ENCODE data around the gene SCN4B. TPM values are rescaled to one million over a fixed set of nuclear protein-coding genes. Genes with fewer than 3 reads are reported as not detected.

Gene SCN4B
- total RNA-seq, 2 donors from 2014 or later, result 0.46 to 0.53 TPM

GRCh38 chr11:118154641-118155040 is 2.0 kb upstream of the SCN4B start:
- Mint-ChIP-seq H3K4me3 (no peak overlapping the region), H3K4me1 (ENCODE audit: low read depth) (peaks cover 19% of the 10 kb centered on the region), H3K27ac (no peak overlapping the region), H3K36me3 (ENCODE audit: insufficient read depth in 2 of 2) (peaks cover 0 to 2% of the 10 kb centered on the region in 2 donors), H3K27me3 (ENCODE audit: low read depth) (peaks cover 78% of the 10 kb centered on the region), H3K9me3 (no peaks in the 10 kb centered on the region)
- DNase-seq (no peak), ATAC-seq (replicated peaks in 1 of 2) (no peak)

GRCh38 chr11:118153976-118154375 is 1.4 kb upstream of the SCN4B start:
- H3K27me3 Mint-ChIP-seq (ENCODE audit: low read depth), result peaks cover 78% of the 10 kb centered on the region
- no peaks in the 10 kb centered on the region for H3K9me3 Mint-ChIP-seq
- H3K4me1 Mint-ChIP-seq (ENCODE audit: low read depth), result peaks cover 19% of the 10 kb centered on the region
- peaks cover 0 to 2% of the 10 kb centered on the region in 2 donors for H3K36me3 Mint-ChIP-seq (ENCODE audit: insufficient read depth in 2 of 2)
- no peak overlapping the region for H3K27ac Mint-ChIP-seq
- no peak for DNase-seq
- ATAC-seq (replicated peaks in 1 of 2), result no peak
- H3K4me3 Mint-ChIP-seq, result peak overlapping the region; percentile 46 to 82

- peaks cover 78% of the 10 kb centered on the region for H3K27me3 Mint-ChIP-seq (ENCODE audit: low read depth)
- DNase-seq, result no peak
- peak overlapping the region; percentile 46 to 82 for H3K4me3 Mint-ChIP-seq
- ATAC-seq (replicated peaks in 1 of 2), result no peak
- H3K4me1 Mint-ChIP-seq (ENCODE audit: low read depth), result peaks cover 19% of the 10 kb centered on the region
- H3K9me3 Mint-ChIP-seq, result no peaks in the 10 kb centered on the region
- H3K27ac Mint-ChIP-seq, result no peak overlapping the region
- H3K36me3 Mint-ChIP-seq (ENCODE audit: insufficient read depth in 2 of 2), result peaks cover 0 to 2% of the 10 kb centered on the region in 2 donors
Observed at GRCh38 chr11:118153516-118153915, 893 bp upstream of the SCN4B start.

GRCh38 chr11:118152020-118152551 is 537 bp downstream of the SCN4B start:
- H3K4me1 Mint-ChIP-seq (ENCODE audit: low read depth), result peaks cover 19% of the 10 kb centered on the region
- ATAC-seq (replicated peaks in 1 of 2) (no peak), DNase-seq (no peak)
- H3K9me3 Mint-ChIP-seq, result no peaks in the 10 kb centered on the region
- H3K27me3 Mint-ChIP-seq (ENCODE audit: low read depth), result peaks cover 77% of the 10 kb centered on the region
- peak overlapping the region; percentile 54 to 67 for H3K4me3 Mint-ChIP-seq
- H3K27ac Mint-ChIP-seq, result no peak overlapping the region
- H3K36me3 Mint-ChIP-seq (ENCODE audit: insufficient read depth in 2 of 2), result peaks cover 0 to 2% of the 10 kb centered on the region in 2 donors

- H3K4me1 Mint-ChIP-seq (ENCODE audit: low read depth), result peaks cover 12% of the 10 kb centered on the region
- H3K27me3 Mint-ChIP-seq (ENCODE audit: low read depth), result peaks cover 77% of the 10 kb centered on the region
- H3K9me3 Mint-ChIP-seq, result no peaks in the 10 kb centered on the region
- H3K4me3 Mint-ChIP-seq, result no peak overlapping the region
- peaks cover 0 to 2% of the 10 kb centered on the region in 2 donors for H3K36me3 Mint-ChIP-seq (ENCODE audit: insufficient read depth in 2 of 2)
- no peak for DNase-seq
- H3K27ac Mint-ChIP-seq, result no peak overlapping the region
- ATAC-seq (replicated peaks in 1 of 2), result no peak
Observed at GRCh38 chr11:118151431-118151830, 1.2 kb downstream of the SCN4B start.

- no peak overlapping the region for H3K4me3 Mint-ChIP-seq
- peaks cover 67% of the 10 kb centered on the region for H3K27me3 Mint-ChIP-seq (ENCODE audit: low read depth)
- peaks cover 7% of the 10 kb centered on the region for H3K4me1 Mint-ChIP-seq (ENCODE audit: low read depth)
- H3K36me3 Mint-ChIP-seq (ENCODE audit: insufficient read depth in 2 of 2), result peaks cover 0 to 2% of the 10 kb centered on the region in 2 donors
- DNase-seq, result no peak
- no peaks in the 10 kb centered on the region for H3K9me3 Mint-ChIP-seq
- no peak for ATAC-seq (replicated peaks in 1 of 2)
- no peak overlapping the region for H3K27ac Mint-ChIP-seq
Observed at GRCh38 chr11:118149493-118149892, 3.1 kb downstream of the SCN4B start.

GRCh38 chr11:118148856-118149255 is 3.8 kb downstream of the SCN4B start:
- DNase-seq (no peak), ATAC-seq (replicated peaks in 1 of 2) (no peak)
- Mint-ChIP-seq H3K27me3 (ENCODE audit: low read depth) (peaks cover 67% of the 10 kb centered on the region), H3K36me3 (ENCODE audit: insufficient read depth in 2 of 2) (peaks cover 0 to under 1% of the 10 kb centered on the region in 2 donors), H3K4me3 (no peak overlapping the region), H3K27ac (no peak overlapping the region), H3K9me3 (no peaks in the 10 kb centered on the region), H3K4me1 (ENCODE audit: low read depth) (peaks cover 9% of the 10 kb centered on the region)

- Mint-ChIP-seq H3K9me3 (no peaks in the 10 kb centered on the region), H3K27me3 (ENCODE audit: low read depth) (peaks cover 66% of the 10 kb centered on the region), H3K4me1 (ENCODE audit: low read depth) (peaks cover 4% of the 10 kb centered on the region), H3K4me3 (no peak overlapping the region), H3K27ac (no peak overlapping the region), H3K36me3 (ENCODE audit: insufficient read depth in 2 of 2) (no peaks in the 10 kb centered on the region)
- ATAC-seq (replicated peaks in 1 of 2) (no peak), DNase-seq (no peak)
Observed at GRCh38 chr11:118148240-118148639, 4.4 kb downstream of the SCN4B start.

GRCh38 chr11:118147502-118147901 is 5.1 kb downstream of the SCN4B start:
- DNase-seq (no peak), ATAC-seq (replicated peaks in 1 of 2) (no peak)
- no peaks in the 10 kb centered on the region for H3K36me3 Mint-ChIP-seq (ENCODE audit: insufficient read depth in 2 of 2)
- peaks cover 12% of the 10 kb centered on the region for H3K4me1 Mint-ChIP-seq (ENCODE audit: low read depth)
- no peak overlapping the region for H3K4me3 Mint-ChIP-seq
- peaks cover 73% of the 10 kb centered on the region for H3K27me3 Mint-ChIP-seq (ENCODE audit: low read depth)
- no peaks in the 10 kb centered on the region for H3K9me3 Mint-ChIP-seq
- H3K27ac Mint-ChIP-seq, result no peak overlapping the region

GRCh38 chr11:118146554-118146953 is 6.1 kb downstream of the SCN4B start:
- H3K36me3 Mint-ChIP-seq (ENCODE audit: insufficient read depth in 2 of 2), result no peaks in the 10 kb centered on the region
- peaks cover 75% of the 10 kb centered on the region for H3K27me3 Mint-ChIP-seq (ENCODE audit: low read depth)
- H3K9me3 Mint-ChIP-seq, result no peaks in the 10 kb centered on the region
- DNase-seq (no peak), ATAC-seq (replicated peaks in 1 of 2) (no peak)
- H3K4me3 Mint-ChIP-seq, result peak overlapping the region; percentile 82 to 89
- no peak overlapping the region for H3K27ac Mint-ChIP-seq
- peaks cover 13% of the 10 kb centered on the region for H3K4me1 Mint-ChIP-seq (ENCODE audit: low read depth)

- peaks cover 73% of the 10 kb centered on the region for H3K27me3 Mint-ChIP-seq (ENCODE audit: low read depth)
Observed at GRCh38 chr11:118145285-118146227, 7.1 kb downstream of the SCN4B start.

GRCh38 chr11:118144301-118145268 is 8.0 kb downstream of the SCN4B start:
- H3K36me3 Mint-ChIP-seq (ENCODE audit: insufficient read depth in 2 of 2), result no peaks in the 10 kb centered on the region
- H3K9me3 Mint-ChIP-seq, result no peaks in the 10 kb centered on the region
- peaks cover 71% of the 10 kb centered on the region for H3K27me3 Mint-ChIP-seq (ENCODE audit: low read depth)
- H3K27ac Mint-ChIP-seq, result no peak overlapping the region
- no peak for ATAC-seq (replicated peaks in 1 of 2)
- peaks cover 13% of the 10 kb centered on the region for H3K4me1 Mint-ChIP-seq (ENCODE audit: low read depth)
- DNase-seq, result no peak
- no peak overlapping the region for H3K4me3 Mint-ChIP-seq

More at GRCh38 chr11:118145285-118146227, 7.1 kb downstream of the SCN4B start:
- Mint-ChIP-seq H3K4me3 (peak overlapping the region; percentile 89), H3K4me1 (ENCODE audit: low read depth) (peaks cover 13% of the 10 kb centered on the region), H3K36me3 (ENCODE audit: insufficient read depth in 2 of 2) (no peaks in the 10 kb centered on the region), H3K27ac (no peak overlapping the region), H3K9me3 (no peaks in the 10 kb centered on the region)
- DNase-seq, result peak; percentile 89 to 93
- peak; percentile 93 to 96 for ATAC-seq (replicated peaks in 1 of 2)

Data from activated T-cell treated with anti-CD3 and anti-CD28 coated beads, Interleukin-2, amount 50 U/mL, for 72 hours (primary cell).